ENCODE data around the gene DHRS1. TPM values are rescaled to one million over a fixed set of nuclear protein-coding genes. Genes with fewer than 3 reads are reported as not detected.

Gene DHRS1
- total RNA-seq, 1 donor, result 13.8 TPM

- no peak for TF ChIP-seq CTCF (IDR thresholded peaks at IDR 0.05; ENCODE audit: insufficient read depth, low read depth, low read length)
- no peak for DNase-seq (ENCODE audit: low read depth)
- no peak overlapping the region for H3K4me3 ChIP-seq (ENCODE audit: low read depth, low read length)
These were observed 17.9 kb downstream of the DHRS1 start for GRCh38 chr14:24281636-24282035.

GRCh38 chr14:24280797-24281460, 18.7 kb downstream of the DHRS1 start:
- H3K4me3 ChIP-seq (ENCODE audit: low read depth, low read length), result no peak overlapping the region
- no peak for TF ChIP-seq CTCF (IDR thresholded peaks at IDR 0.05; ENCODE audit: insufficient read depth, low read depth, low read length)
- no peak for DNase-seq (ENCODE audit: low read depth)

- peak; percentile 4 for TF ChIP-seq CTCF (IDR thresholded peaks at IDR 0.05; ENCODE audit: insufficient read depth, low read depth, low read length)
- no peak overlapping the region for H3K4me3 ChIP-seq (ENCODE audit: low read depth, low read length)
- DNase-seq (ENCODE audit: low read depth), result no peak
These were observed 20.0 kb downstream of the DHRS1 start for GRCh38 chr14:24279301-24280186.

GRCh38 chr14:24278424-24278823, 21.2 kb downstream of the DHRS1 start:
- TF ChIP-seq CTCF (IDR thresholded peaks at IDR 0.05; ENCODE audit: insufficient read depth, low read depth, low read length), result no peak
- H3K4me3 ChIP-seq (ENCODE audit: low read depth, low read length), result no peak overlapping the region
- DNase-seq (ENCODE audit: low read depth), result no peak

- no peak for DNase-seq (ENCODE audit: low read depth)
- no peak overlapping the region for H3K4me3 ChIP-seq (ENCODE audit: low read depth, low read length)
- TF ChIP-seq CTCF (IDR thresholded peaks at IDR 0.05; ENCODE audit: insufficient read depth, low read depth, low read length), result no peak
These were observed 21.8 kb downstream of the DHRS1 start for GRCh38 chr14:24277606-24278321.

- H3K4me3 ChIP-seq (ENCODE audit: low read depth, low read length), result no peak overlapping the region
- DNase-seq (ENCODE audit: low read depth), result no peak
- TF ChIP-seq CTCF (IDR thresholded peaks at IDR 0.05; ENCODE audit: insufficient read depth, low read depth, low read length), result no peak
These were observed 22.5 kb downstream of the DHRS1 start for GRCh38 chr14:24277071-24277470.
